GM12878 (cell line): ENCODE data around the gene NT5C3A. TPM values are rescaled to one million over a fixed set of nuclear protein-coding genes. Genes with fewer than 3 reads are reported as not detected.
"Not testable (repeated sequence)": the region's sequence is repeated elsewhere in the genome, so short reads cannot be mapped to it uniquely, and the experiment has no call there.

Source experiments
- ATAC-seq: fragments of 200-7000 bp; cut with Tn5 transposase; 3 replicates; pipeline ENCODE4 v1.9.1; 2020; ENCODE audit warnings: mild to moderate bottlenecking, moderate library complexity
- BruUV-seq: library from RNA; stranded (reverse); fragments of 400-500 nt; replicated peaks from 2 replicates; lab custom pipeline; 2021; lab: Mats Ljungman, UMichigan
- CTCF ChIA-PET: fragments of 300-600 bp; sonication (Branson Sonifier 250); formaldehyde crosslinking; extraction: SDS; loops from one replicate; lab custom pipeline; 2021; ENCODE audit warnings: inconsistent platforms; lab: Yijun Ruan, JAX
- POLR2A ChIA-PET: fragments of 350-600 bp; formaldehyde crosslinking; extraction: SDS; loops from one replicate; lab custom pipeline; 2021; ENCODE audit warnings: inconsistent platforms; lab: Charles Lee
- RAD21 ChIA-PET: fragments of 300-600 bp; sonication (Branson Sonifier 250); formaldehyde crosslinking; loops from one replicate; lab custom pipeline; 2023; ENCODE audit warnings: antibody characterized with exemption; ENCODE audit not compliant: unreplicated experiment; lab: Charles Lee
- SMC1A ChIA-PET: fragments of 300-600 bp; sonication (Branson Sonifier 250); formaldehyde crosslinking; loops from one replicate; lab custom pipeline; 2023; ENCODE audit not compliant: unreplicated experiment, uncharacterized antibody; lab: Charles Lee
- DNase-seq: peaks from one replicate; pipeline ENCODE4 v3.0.0-alpha.2; 2011; ENCODE audit warnings: low read depth, low spot score
- FAIRE-seq: peaks from 3 replicates; lab custom pipeline; 2011; peaks lifted over from hg19 to GRCh38; lab: Jason Lieb, UNC
- H2AFZ ChIP-seq: 2 replicates; pipeline ENCODE4 v1.6.0; 2011; ENCODE audit warnings: low read depth, low read length, control low read depth; ENCODE audit not compliant: control insufficient read depth
- H3K27ac ChIP-seq: 2 replicates; pipeline ENCODE4 v1.5.1; 2011; ENCODE audit warnings: control low read depth; ENCODE audit not compliant: control insufficient read depth, insufficient read depth
- H3K27me3 ChIP-seq, 2 experiments: replicated peaks in 1 of 2; 2 replicates each; pipeline versions ENCODE4 v1.6.0 to v1.6.1; 2011; ENCODE audit warnings: low read length in 1 of 2; ENCODE audit not compliant: control insufficient read depth in 2 of 2, insufficient read depth in 2 of 2
- H3K36me3 ChIP-seq, 2 experiments: 2 replicates each; pipeline ENCODE4 v1.5.1; 2011; ENCODE audit warnings: low read length in 1 of 2; ENCODE audit not compliant: control insufficient read depth in 2 of 2, insufficient read depth in 2 of 2
- H3K4me1 ChIP-seq: 2 replicates; pipeline ENCODE4 v1.6.1; 2011; ENCODE audit warnings: mild to moderate bottlenecking, low read length, moderate library complexity, mixed read lengths; ENCODE audit not compliant: control insufficient read depth, insufficient read depth
- H3K4me2 ChIP-seq: 2 replicates; pipeline ENCODE4 v1.6.0; 2011; ENCODE audit warnings: control low read depth; ENCODE audit not compliant: control insufficient read depth, insufficient read depth
- H3K4me3 ChIP-seq: fragments of 200-600 bp; sonication (generic); 2 replicates; pipeline ENCODE4 v1.5.1; 2016
- H3K79me2 ChIP-seq: 2 replicates; pipeline ENCODE4 v1.6.0; 2011; ENCODE audit warnings: low read length; ENCODE audit not compliant: control insufficient read depth, insufficient read depth
- H3K9ac ChIP-seq: 2 replicates; pipeline ENCODE4 v1.8.0; 2011; ENCODE audit warnings: low read length, control low read depth, mixed read lengths; ENCODE audit not compliant: control insufficient read depth, insufficient read depth
- H3K9me3 ChIP-seq: replicated peaks from 3 replicates; pipeline ENCODE4 v1.5.1; 2011; ENCODE audit warnings: mild to moderate bottlenecking, low read length; ENCODE audit not compliant: control insufficient read depth, insufficient read depth
- H4K20me1 ChIP-seq: 2 replicates; pipeline ENCODE4 v1.6.0; 2011; ENCODE audit not compliant: control insufficient read depth, insufficient read depth
- WGBS: methylation state at CpG from one replicate; pipeline ENCODE4 v1.1.6; 2016; ENCODE audit warnings: low lambda C conversion rate; ENCODE audit not compliant: insufficient replicate concordance, insufficient coverage; ENCODE audit errors: missing lambda C conversion rate; 5-methylcytosine and 5-hydroxymethylcytosine counted together
- in situ Hi-C: fragments of 300-500 bp; cut with MboI; formaldehyde crosslinking; loops from 9 replicates; pipeline ENCODE4 v1.14.3; 2018; ENCODE audit warnings: mixed read lengths
- intact Hi-C: fragments of 100-400 bp; cut with micrococcal nuclease; formaldehyde crosslinking; loops from one replicate; pipeline ENCODE4 v1.14.2; 2022; ENCODE audit not compliant: unreplicated experiment
- polyA plus RNA-seq, 11 experiments: library from polyadenylated mRNA; depleted of rRNA in 4 of 11; unstranded in 6 of 11; stranded (reverse) in 5 of 11; fragments of >200 nt; fragmentation: Nextera tagmentation in 4 of 11; fragmentation: Illumina TruSeq in 1 of 11; extraction: Ambion mirVana in 4 of 11; extraction: Trizol in 1 of 11; gene quantifications; 1 replicate in 1 of 11; 2 replicates in 10 of 11; pipeline versions ENCODE4 v1.2.1 to v1.2.3, GENCODE V29; 2011 to 2016; ENCODE audit warnings: inconsistent platforms in 2 of 11, missing spikeins in 2 of 11, low read depth in 1 of 11
- total RNA-seq, 4 experiments: library from RNA; depleted of rRNA in 3 of 4; stranded (reverse); fragments of >200 nt in 3 of 4; fragmentation: Illumina TruSeq in 1 of 4; extraction: Trizol in 1 of 4; gene quantifications; 2 replicates each; pipeline versions ENCODE4 v1.2.1 to v1.2.3, GENCODE V29; 2013 to 2021

The NT5C3A gene
- total and polyA plus RNA-seq, 10 of the 15 experiments (the other 5 are each of a cell fraction or from before 2014, with no cell fraction given) = 53.0 to 111 (median 71.4) TPM

DNA sequence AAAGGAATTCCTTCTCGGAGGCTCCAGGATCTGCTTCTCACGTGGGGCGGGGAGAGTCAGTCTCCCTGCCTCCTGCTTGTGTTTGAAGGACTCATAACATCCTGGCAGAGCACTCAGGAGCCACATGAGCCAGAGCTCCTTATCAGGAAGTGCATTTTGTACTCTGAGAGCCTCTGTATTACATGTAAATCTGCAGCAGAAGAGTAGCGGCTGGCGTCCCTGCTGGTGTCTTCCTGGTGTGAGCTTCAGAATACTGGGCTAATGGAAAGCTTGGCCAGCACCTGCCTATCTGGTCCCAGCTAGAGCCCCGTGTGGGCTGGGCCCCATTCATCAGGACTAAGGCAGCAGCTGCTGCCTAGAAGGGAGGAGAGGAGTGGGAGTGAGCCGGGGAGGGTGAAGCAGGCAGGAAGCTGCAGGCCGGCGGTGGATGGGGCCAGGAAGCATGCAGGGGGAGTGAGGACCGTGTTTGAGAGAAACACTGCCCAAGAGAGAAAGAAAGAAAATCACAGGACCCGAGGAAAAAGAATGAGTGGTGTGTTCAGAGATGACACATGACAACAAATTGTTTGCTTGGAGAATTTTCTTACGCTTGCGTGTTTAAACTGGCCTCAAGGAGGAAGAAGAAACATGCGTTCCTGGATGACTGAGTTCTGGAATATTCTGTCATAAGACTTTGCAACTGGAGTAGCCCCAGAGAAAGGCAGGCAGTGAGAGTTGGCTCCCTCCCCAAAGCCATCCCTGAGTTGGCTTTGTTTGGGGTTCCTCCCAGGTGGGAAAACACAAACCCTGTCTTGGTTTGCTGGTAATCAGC, 64.0 kb downstream of the NT5C3A start:
- H3K27ac ChIP-seq, H4K20me1 ChIP-seq, H3K27me3 ChIP-seq, FAIRE-seq, ATAC-seq, RAD21 ChIA-PET, H3K4me3 ChIP-seq, CTCF ChIA-PET, H3K79me2 ChIP-seq, SMC1A ChIA-PET, in situ Hi-C loops, H3K36me3 ChIP-seq, H3K9me3 ChIP-seq, BruUV-seq, DNase-seq, H3K9ac ChIP-seq, intact Hi-C loops, H3K4me1 ChIP-seq, H3K4me2 ChIP-seq, POLR2A ChIA-PET: not testable (repeated sequence)
- H2AFZ ChIP-seq = peak overlapping the region; percentile 12; the same call in 1 of the 2 replicates
- 41% methylated on average over 12 of the region's 14 CpGs for WGBS

DNA sequence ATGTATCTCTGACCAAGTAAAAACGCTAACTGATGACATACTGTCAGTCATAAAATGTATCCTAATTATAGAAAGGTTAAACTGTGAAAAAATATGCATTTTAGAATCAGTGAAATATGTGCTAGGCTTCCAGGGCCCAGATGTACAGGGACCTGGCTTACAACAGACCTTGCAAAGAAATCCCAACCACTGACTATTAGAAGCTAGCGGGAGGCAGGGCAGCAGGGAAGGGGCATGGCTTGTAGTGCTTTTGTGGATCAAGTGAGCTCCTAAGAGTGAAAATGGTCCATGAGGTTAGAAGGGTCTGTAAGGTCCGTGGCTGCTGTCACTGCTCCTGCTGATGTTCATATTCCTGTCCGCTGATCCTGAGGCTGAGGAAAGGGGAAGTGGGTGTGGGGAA, 64.6 kb downstream of the NT5C3A start:
- H3K4me3 ChIP-seq, SMC1A ChIA-PET, DNase-seq, CTCF ChIA-PET, H3K27me3 ChIP-seq, H4K20me1 ChIP-seq, H3K9me3 ChIP-seq, H3K79me2 ChIP-seq, H3K27ac ChIP-seq, H2AFZ ChIP-seq, POLR2A ChIA-PET, H3K9ac ChIP-seq, H3K36me3 ChIP-seq, BruUV-seq, H3K4me2 ChIP-seq, H3K4me1 ChIP-seq, intact Hi-C loops, ATAC-seq, RAD21 ChIA-PET, in situ Hi-C loops: not testable (repeated sequence)
- peak; percentile 31 for FAIRE-seq
- 74% methylated on average over 3 of the region's 4 CpGs for WGBS

DNA sequence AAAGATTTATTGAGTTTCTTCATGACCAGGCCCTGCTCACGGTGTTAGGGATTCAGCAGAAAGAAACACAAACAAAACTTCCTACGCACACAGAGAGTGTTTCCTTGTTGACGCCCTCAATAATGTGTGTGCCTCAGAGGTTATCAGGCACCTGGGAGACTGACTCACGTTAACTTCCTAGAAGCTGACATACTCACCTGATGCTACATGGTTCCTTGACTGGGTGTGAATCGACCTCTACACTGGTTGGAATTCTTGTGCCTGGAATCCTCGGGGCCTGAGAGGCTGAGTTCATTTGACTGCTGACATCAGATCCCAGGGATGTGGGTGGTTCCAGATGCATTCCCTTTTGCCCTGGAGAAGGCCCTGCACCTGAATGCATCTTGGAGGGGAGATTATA, 69.8 kb downstream of the NT5C3A start:
- H3K4me1 ChIP-seq, H3K27me3 ChIP-seq, H3K27ac ChIP-seq, H3K36me3 ChIP-seq, H3K9ac ChIP-seq, SMC1A ChIA-PET, H3K9me3 ChIP-seq, in situ Hi-C loops, H3K4me3 ChIP-seq, RAD21 ChIA-PET, H3K4me2 ChIP-seq, DNase-seq, POLR2A ChIA-PET, intact Hi-C loops, ATAC-seq, CTCF ChIA-PET, FAIRE-seq, BruUV-seq, H4K20me1 ChIP-seq, H3K79me2 ChIP-seq, H2AFZ ChIP-seq: not testable (repeated sequence)
- 54% methylated on average over 6 of the region's 6 CpGs for WGBS

DNA sequence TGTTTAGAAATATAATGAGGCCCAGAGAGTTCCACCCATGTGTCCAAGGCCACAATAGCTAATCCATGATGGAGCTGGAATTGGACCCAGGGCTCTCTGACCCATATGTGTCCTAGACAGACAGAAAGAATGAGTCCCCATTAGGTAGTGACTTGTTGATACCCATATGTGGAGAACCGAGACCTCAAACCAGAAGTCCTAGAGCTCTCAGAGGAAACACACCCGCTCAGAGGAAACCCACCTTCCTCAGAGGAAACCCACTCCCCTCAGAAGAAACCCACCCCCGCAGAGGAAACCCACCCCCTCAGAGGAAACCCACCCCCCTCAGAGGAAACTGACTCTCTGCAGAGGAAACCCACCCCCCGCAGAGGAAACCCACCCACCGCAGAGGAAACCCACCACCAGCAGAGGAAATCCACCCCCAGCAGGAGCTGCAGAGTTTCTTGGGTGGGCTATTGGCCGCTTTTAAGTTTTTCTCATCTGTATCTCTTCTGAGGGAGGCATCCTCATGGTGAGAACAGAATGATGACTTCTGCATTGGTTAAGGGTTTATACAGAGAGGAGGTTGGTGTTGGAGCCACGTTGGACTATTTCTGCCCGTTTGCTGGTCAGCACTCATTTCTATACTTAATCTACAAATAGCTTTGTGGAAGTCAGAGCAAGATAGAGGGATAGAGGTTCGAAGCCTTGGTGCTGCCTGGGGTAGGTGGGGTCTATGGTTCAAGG, 70.4 kb downstream of the NT5C3A start:
- RAD21 ChIA-PET, POLR2A ChIA-PET, H3K4me1 ChIP-seq, DNase-seq, H3K9me3 ChIP-seq, H3K27ac ChIP-seq, H3K27me3 ChIP-seq, H2AFZ ChIP-seq, ATAC-seq, H3K4me2 ChIP-seq, H3K79me2 ChIP-seq, BruUV-seq, intact Hi-C loops, FAIRE-seq, H3K9ac ChIP-seq, CTCF ChIA-PET, H3K4me3 ChIP-seq, H4K20me1 ChIP-seq, H3K36me3 ChIP-seq, in situ Hi-C loops, SMC1A ChIA-PET: not testable (repeated sequence)
- WGBS = 41% methylated on average over 9 of the region's 9 CpGs
